GM12892 (cell line): ENCODE results near the gene SIM2.

Experiments
- POLR2A ChIP-seq: IDR thresholded peaks from 2 replicates; pipeline ENCODE4 v1.6.1; 2011; ENCODE audit warnings: low read depth, low read length, control low read depth
- POLR2AphosphoS5 ChIP-seq: IDR thresholded peaks from 2 replicates; pipeline ENCODE4 v1.6.1; 2011; ENCODE audit warnings: low read depth, low read length, control low read depth
- TAF1 ChIP-seq: IDR thresholded peaks from 2 replicates; pipeline ENCODE4 v1.6.1; 2011; ENCODE audit warnings: low read depth, mild to moderate bottlenecking, control low read depth, low read length, borderline replicate concordance

DNA sequence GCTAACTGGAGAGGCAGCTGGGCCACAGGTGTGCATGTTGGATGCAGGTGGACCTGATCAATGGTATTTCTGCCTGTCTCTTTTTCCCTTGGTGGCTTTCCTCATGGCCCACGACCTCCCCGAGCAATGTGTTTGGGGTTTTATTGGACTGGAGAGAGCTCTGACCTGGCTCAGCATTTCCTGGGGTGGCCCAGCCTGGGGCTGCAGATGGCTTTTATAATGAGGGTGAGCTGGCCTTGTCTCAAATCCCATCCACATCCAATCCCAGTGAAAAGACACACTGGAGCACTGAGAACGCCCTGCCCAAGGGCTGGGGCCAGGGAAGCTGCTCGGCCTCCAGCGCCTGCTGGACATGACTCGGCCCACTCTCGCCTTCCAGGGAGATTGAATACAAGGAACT lies 44.1 kb downstream of the SIM2 start:
- TF ChIP-seq POLR2AphosphoS5, result no peak
- no peak for TF ChIP-seq POLR2A
- no peak for TF ChIP-seq TAF1
